H54 (cell line): ENCODE measurements around the gene DTNB.

Source experiments
- DNase-seq: peaks from one replicate; pipeline ENCODE4 v3.0.0; 2011; ENCODE audit warnings: low spot score, mixed read lengths; ENCODE audit not compliant: insufficient read length
- FAIRE-seq: peaks from 3 replicates; lab custom pipeline; 2011; peaks lifted over from hg19 to GRCh38; lab: Jason Lieb, UNC
- POLR2A ChIP-seq: IDR thresholded peaks from 2 replicates; pipeline ENCODE4 v1.6.1; 2011; ENCODE audit warnings: low read depth, mild to moderate bottlenecking, low read length

DTNB gene

GRCh38 chr2:25467743-25468142, 205.6 kb downstream of the DTNB start:
- DNase-seq (no peak), FAIRE-seq (no peak)
- no peak for TF ChIP-seq POLR2A

DNA sequence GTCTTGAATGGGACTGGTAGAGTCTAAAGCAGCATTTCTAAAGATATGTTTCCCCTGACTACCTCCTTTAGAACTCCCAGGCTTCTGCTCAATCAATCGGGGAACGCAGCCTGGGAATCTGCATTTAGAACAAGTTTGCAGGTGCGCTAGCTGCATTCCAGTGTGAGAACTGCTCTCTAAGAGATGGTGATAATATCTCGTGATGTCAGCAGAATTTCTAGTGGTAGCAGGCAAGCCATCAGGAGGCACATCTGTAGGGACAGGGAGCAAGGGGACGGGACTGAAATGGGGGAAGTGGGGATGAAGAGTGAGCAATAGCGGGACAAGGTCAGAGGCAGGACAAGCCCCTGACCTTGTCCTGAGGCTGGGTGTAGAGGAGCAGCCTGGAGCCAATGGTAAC, 211.4 kb downstream of the DTNB start:
- TF ChIP-seq POLR2A, result no peak
- FAIRE-seq (no peak), DNase-seq (no peak)

DNA sequence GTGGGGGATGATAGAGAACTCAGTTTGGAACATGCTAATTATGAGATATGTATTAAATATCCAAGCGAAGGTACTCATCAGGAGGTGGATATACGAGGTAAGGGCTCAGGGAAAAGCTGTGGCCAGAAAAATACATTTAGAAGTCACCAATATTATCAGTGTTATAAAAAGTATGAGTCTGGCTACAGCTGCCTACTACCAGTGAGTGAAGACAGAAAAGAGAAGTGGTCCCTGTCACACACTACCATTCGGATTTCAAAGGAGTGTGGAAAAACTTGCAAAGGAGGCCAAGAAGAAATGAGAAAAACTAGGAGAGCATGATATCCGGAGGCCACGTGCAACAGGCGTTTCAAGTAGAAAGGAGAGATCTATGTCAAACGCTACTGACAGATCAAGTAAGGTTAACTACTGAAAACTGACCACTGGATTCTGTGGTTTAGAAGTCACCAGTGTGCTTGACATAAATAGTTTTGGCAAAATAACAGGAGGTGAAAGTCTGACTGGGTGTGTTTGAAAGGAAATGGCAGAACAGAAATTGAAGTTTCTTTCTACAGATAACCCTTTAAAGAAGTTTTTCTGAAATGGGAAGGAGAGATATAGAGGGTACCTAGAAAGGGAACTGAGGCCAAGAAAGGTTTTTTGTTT, 213.0 kb downstream of the DTNB start:
- DNase-seq, result no peak
- FAIRE-seq, result no peak
- TF ChIP-seq POLR2A, result no peak

- DNase-seq, result no peak
- TF ChIP-seq POLR2A, result no peak
- no peak for FAIRE-seq
Observed at GRCh38 chr2:25454824-25455611, 218.4 kb downstream of the DTNB start.

- no peak for DNase-seq
- TF ChIP-seq POLR2A, result no peak
- no peak for FAIRE-seq
Observed at GRCh38 chr2:25453199-25453905, 220.0 kb downstream of the DTNB start.

- peak; percentile 50 for FAIRE-seq
- DNase-seq, result no peak
- no peak for TF ChIP-seq POLR2A
Observed at GRCh38 chr2:25448808-25449207, 224.6 kb downstream of the DTNB start.

DNA sequence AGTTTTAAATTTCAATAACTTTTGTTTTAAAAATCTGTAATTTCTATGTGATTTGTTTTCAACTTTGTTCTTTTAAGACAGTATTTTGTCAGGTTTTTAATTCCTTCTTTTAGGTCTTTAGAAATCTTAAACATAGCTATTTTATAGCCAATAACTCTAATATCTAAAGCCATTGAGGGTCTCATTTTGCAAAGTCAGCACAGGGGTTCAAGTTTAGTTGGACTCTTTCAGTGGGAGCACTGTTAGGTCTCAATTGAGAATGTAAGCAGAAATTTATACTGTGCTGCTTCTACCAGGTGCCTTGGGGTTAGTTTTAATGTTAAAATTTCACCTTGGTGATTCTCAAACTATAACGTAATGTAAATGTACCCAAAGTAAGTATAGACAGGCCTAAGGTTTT, 226.4 kb downstream of the DTNB start:
- DNase-seq (no peak), FAIRE-seq (no peak)
- no peak for TF ChIP-seq POLR2A

DNA sequence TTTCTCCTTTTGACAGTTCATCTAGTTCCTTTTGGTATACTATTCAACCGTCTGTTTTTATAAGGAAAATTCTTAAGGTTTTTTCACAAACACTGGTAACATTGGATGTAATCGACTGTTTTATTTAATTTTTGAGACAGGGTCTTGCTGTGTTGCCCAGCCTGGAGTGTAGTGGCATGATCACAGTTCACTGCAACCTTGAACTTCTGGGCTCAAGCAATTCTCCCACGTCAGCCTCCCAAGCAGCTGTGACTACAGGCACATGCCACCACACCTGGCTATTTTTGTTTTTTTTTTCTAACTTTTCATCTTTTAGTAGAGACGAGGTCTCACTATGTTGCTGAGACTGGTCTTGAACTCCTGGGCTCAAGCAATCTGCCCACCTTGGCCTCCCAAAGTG, 227.3 kb downstream of the DTNB start:
- DNase-seq (no peak), FAIRE-seq (no peak)
- no peak for TF ChIP-seq POLR2A

DNA sequence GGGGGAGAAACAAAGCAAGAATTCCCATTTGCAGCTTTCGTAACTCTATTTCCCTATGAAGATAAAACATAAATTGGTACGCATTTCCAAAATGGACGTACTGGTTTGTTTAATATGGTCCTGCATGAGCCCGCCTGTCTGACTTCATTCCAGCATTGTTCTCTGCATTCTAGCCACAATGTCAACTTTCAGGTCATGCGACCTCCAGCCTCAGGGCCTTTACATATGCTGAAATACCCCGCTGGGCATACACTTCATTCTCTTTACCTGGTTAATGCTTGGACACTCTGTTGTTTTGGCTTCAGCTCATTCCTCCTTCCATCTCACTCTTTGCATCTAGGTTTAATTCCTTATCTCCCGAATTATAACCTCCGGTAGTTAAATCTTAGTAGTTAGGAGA, 227.9 kb downstream of the DTNB start:
- DNase-seq (no peak), FAIRE-seq (no peak)
- no peak for TF ChIP-seq POLR2A

DNA sequence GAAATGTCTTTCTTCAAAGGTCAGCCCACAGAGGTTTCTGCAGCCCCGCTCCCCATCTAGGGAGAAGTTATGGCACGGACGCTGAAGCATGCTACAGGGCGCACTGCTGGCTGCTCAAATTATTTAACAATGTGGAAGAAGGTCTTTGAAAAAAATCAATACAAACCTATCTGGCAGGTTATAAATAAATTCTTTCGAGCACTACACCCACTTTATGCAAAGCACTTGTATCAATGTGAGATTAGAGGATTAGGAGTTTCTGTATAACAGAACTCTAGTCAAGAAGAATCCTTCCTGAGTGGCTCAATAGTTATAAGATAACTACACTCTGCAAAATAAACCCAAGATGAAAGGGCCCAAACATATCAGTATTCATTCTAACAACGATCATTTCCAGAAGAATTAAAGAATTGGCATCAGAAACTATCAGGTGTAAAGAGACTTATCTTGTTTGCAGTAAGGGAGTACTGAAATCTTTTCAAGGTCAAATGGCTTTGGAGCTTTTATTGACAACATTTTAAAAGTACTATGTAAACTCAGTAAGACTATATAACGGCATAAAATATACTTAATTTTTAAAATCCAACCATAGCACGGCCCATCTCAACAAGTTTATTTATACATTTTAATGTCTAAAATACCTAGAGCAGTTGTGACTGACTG, 228.6 kb downstream of the DTNB start:
- DNase-seq, result no peak
- no peak for FAIRE-seq
- TF ChIP-seq POLR2A, result no peak

DNA sequence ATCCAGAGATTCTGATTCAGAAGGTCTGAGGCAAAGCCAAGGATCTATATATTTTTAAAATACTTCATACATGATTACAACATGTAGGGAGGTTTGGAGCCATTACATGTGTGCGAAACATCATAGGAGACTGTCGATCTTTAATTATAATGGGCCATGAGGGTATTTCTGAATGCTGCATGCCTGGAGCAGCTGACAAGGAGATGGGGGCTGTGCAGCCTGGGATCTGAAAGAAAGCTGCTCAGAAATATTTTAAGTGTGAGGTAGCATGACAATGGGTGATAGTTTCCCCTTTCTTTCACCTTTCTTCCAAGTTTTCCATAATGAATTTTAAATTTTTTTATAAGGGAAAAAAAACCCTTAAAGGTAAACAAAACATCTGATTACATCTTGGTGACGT, 229.6 kb downstream of the DTNB start:
- TF ChIP-seq POLR2A, result no peak
- DNase-seq (no peak), FAIRE-seq (no peak)

- no peak for DNase-seq
- no peak for FAIRE-seq
- TF ChIP-seq POLR2A, result no peak
Observed at GRCh38 chr2:25441353-25441752, 232.0 kb downstream of the DTNB start.

DNA sequence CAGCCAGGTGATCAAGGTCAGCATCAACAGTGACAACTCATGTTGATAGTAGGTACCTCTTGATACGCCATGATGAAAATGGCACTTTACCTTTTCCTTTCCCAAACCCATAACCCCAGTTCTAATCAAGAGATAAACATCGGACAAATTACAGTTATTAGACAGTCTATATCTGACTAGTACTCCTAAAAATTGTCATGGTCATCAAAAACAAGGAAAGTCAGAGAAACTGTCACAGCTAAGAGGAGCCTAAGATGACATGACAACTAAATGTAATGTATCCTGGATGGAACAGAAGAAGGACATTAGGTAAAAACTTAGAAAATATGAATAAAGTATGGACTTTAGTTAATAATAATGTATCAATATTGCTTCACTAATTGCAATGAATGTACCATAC, 234.6 kb downstream of the DTNB start:
- no peak for TF ChIP-seq POLR2A
- FAIRE-seq, result no peak
- no peak for DNase-seq

- no peak for TF ChIP-seq POLR2A
- no peak for DNase-seq
- FAIRE-seq, result no peak
Observed at GRCh38 chr2:25437881-25438662, 235.3 kb downstream of the DTNB start.
